GM12873 (cell line): ENCODE measurements around the gene CNFN.

Source experiments
- TF ChIP-seq, protein P1 (sequence below): IDR thresholded peaks from 2 replicates; pipeline ENCODE4 v1.5.1; 2012; ENCODE audit warnings: low read depth, mild to moderate bottlenecking, moderate library complexity, low read length, control low read depth; ENCODE audit not compliant: insufficient read depth; ENCODE audit errors: missing control alignments

The CNFN gene

DNA sequence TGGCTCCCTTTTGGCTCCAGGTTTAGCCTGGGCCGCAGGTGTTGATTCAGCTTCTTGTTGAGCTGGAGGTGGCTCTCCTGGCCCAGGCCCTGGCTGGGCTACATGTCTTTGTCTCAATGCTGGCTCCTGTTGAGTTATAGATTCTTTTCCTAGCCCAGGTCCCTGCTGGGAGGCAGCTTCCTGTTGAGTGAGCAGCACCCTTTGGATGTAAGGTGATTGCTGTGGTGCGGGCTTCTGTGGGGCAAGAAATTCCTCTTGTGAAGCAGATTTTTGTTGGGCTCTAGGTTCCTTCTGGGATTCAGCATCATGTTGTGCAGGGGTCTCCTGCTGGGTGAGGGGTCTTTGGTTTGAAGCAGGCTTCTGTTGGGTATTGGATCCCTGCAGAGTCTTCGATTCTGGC, 36.5 kb upstream of the CNFN start:
- TF ChIP-seq, protein P1, sequence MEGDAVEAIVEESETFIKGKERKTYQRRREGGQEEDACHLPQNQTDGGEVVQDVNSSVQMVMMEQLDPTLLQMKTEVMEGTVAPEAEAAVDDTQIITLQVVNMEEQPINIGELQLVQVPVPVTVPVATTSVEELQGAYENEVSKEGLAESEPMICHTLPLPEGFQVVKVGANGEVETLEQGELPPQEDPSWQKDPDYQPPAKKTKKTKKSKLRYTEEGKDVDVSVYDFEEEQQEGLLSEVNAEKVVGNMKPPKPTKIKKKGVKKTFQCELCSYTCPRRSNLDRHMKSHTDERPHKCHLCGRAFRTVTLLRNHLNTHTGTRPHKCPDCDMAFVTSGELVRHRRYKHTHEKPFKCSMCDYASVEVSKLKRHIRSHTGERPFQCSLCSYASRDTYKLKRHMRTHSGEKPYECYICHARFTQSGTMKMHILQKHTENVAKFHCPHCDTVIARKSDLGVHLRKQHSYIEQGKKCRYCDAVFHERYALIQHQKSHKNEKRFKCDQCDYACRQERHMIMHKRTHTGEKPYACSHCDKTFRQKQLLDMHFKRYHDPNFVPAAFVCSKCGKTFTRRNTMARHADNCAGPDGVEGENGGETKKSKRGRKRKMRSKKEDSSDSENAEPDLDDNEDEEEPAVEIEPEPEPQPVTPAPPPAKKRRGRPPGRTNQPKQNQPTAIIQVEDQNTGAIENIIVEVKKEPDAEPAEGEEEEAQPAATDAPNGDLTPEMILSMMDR, result no peak

DNA sequence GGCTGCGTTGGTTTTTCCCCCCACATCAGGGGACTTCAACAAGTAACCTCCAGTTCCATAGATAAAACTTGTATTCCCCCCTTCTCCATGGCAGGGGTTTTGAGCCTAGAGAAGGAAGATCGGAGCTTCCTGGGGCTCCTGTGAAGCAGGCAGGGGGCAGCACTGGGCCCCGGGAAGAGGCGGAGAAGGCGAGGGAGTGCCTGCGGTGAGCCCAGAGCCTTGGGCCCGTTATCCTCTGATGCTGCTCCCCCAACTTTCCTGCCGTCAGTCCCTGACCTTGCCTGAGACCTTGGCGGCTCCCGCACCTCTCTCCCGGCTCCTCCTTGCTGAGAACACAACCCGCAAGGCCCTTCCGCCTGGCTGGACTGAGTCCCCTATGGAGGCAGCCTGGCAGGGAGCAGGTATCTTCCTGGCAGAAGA, 34.6 kb upstream of the CNFN start:
- TF ChIP-seq, protein P1, result peak; percentile 1

DNA sequence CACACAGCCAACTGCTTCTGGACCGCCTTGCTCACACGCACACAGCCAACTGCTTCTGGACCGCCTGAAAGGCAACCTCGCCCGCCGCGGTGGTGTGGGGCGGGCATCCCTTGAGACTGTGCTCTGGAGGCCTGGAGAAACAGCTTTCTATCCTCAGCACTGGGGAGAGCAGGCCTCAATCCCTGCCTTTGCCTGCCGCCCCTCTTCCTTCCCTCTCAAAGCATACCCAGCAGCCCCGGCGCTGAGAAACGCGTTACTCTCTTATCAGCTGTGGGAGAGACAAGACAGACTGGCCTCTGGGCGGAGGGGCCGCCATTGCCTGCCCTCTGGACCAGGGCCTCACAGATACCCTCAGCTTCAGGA, 34.2 kb upstream of the CNFN start:
- TF ChIP-seq, protein P1, result no peak

DNA sequence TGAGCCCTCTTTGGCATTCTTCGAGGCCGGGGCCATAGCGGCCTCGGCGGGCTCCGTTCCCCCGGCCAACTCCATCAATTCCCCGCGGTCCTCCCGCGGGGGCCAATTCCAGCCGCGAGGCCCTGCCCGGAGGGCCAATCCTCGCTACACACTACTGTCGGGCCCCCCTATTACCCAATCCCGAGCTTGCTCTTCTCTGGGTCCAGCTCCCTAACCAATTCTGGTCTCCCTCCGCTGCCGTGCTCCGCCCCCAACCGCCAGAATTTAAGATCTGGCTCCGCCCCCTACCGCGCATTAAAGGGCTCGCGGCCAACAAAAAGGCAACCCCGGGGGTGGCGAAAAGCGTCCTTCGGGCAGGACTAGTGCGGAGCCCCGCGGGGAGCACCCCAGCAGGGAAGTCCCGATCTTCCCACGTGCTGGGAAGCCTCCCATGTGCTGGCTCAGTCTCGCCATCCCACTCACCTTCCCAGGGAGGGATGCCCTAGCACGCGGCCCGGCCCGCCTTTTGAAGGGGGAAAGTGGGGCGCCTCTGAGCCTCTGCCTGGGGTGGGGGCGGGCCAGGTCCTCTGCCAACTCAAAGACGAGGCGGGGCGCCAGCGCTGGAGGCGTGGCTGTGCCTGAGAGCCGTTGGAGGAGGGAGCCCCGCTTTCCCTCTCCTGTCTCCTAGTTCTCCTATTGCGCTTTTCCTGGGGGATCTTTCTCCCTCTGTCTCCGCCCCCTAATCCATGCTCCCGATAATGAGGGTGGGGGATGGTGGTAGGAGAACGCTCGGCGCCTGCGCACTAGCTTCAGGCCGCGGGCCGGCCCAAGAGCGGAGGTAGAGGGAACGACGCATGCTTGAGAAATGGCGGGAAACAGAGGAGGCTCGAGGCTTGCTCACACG, 33.6 kb upstream of the CNFN start:
- TF ChIP-seq, protein P1, result no peak

DNA sequence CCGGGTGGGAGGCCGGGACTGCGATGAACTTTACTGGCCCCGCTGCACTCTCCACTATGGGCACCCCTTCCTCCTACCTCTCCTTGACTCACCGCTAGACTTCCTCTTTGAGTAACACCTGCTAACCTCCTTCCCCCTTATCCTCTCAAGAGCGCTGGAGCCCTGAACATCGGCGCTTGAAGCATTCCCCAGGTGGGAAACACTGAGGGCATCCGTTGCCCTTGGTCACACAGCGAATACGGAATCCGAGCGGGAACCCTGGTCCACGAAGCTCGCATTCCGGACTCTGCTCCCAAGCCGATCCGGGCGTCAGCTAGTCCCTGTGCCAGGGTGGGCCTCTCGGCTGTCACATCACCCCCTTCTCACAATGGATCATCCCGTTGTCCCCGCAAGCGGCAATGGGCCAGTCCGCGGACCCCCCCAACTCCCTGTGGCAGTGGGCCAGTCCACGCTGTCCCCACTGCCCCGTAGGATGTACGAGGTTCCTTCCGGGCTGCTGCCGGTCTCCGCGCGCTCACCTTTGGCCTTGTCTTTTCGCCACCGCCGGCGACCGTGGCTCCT, 32.9 kb upstream of the CNFN start:
- TF ChIP-seq, protein P1, result peak; percentile 20

- TF ChIP-seq, protein P1, result no peak
Observed at GRCh38 chr19:42422092-42422900, 32.2 kb upstream of the CNFN start.

- TF ChIP-seq, protein P1, result no peak
Observed at GRCh38 chr19:42421591-42422031, 31.5 kb upstream of the CNFN start.
